HG02678 (cell line): ENCODE data around the gene FRMPD2.
"Not testable (repeated sequence)": the region's sequence is repeated elsewhere in the genome, so short reads cannot be mapped to it uniquely, and the experiment has no call there.

Experiments used
- ATAC-seq: cut with Tn5 transposase; IDR thresholded peaks from one replicate; pipeline ENCODE4 v1.9.1; 2021; ENCODE audit warnings: mild to moderate bottlenecking, moderate library complexity; ENCODE audit not compliant: unreplicated experiment

Gene FRMPD2

GRCh38 chr10:48254750-48255512, 19.6 kb downstream of the FRMPD2 start:
- ATAC-seq, result no peak

- ATAC-seq, result no peak
These were observed 20.4 kb downstream of the FRMPD2 start for GRCh38 chr10:48253970-48254657.

GRCh38 chr10:48252354-48252650, 22.2 kb downstream of the FRMPD2 start:
- no peak for ATAC-seq

GRCh38 chr10:48251525-48252353, 22.8 kb downstream of the FRMPD2 start:
- ATAC-seq, result no peak

GRCh38 chr10:48251152-48251524, 23.4 kb downstream of the FRMPD2 start:
- ATAC-seq, result no peak

GRCh38 chr10:48249763-48250351, 24.6 kb downstream of the FRMPD2 start:
- no peak for ATAC-seq

GRCh38 chr10:48249004-48249762, 25.3 kb downstream of the FRMPD2 start:
- no peak for ATAC-seq

GRCh38 chr10:48248462-48248861, 26.0 kb downstream of the FRMPD2 start:
- ATAC-seq, result no peak

- ATAC-seq, result no peak
These were observed 26.8 kb downstream of the FRMPD2 start for GRCh38 chr10:48247680-48248079.

GRCh38 chr10:48246501-48246900, 28.0 kb downstream of the FRMPD2 start:
- no peak for ATAC-seq

- no peak for ATAC-seq
These were observed 28.5 kb downstream of the FRMPD2 start for GRCh38 chr10:48245977-48246376.

- ATAC-seq, result not testable (repeated sequence)
These were observed 30.6 kb downstream of the FRMPD2 start for GRCh38 chr10:48243921-48244320.

GRCh38 chr10:48243487-48243886, 31.0 kb downstream of the FRMPD2 start:
- ATAC-seq, result no peak

- ATAC-seq, result no peak
These were observed 32.2 kb downstream of the FRMPD2 start for GRCh38 chr10:48242171-48242904.

GRCh38 chr10:48241332-48241731, 33.2 kb downstream of the FRMPD2 start:
- no peak for ATAC-seq

GRCh38 chr10:48240196-48240595, 34.3 kb downstream of the FRMPD2 start:
- no peak for ATAC-seq

- ATAC-seq, result no peak
These were observed 34.9 kb downstream of the FRMPD2 start for GRCh38 chr10:48239618-48240017.

- ATAC-seq, result no peak
These were observed 35.5 kb downstream of the FRMPD2 start for GRCh38 chr10:48238826-48239520.
